ENCODE measurements around the gene NCAPD2.

DNA sequence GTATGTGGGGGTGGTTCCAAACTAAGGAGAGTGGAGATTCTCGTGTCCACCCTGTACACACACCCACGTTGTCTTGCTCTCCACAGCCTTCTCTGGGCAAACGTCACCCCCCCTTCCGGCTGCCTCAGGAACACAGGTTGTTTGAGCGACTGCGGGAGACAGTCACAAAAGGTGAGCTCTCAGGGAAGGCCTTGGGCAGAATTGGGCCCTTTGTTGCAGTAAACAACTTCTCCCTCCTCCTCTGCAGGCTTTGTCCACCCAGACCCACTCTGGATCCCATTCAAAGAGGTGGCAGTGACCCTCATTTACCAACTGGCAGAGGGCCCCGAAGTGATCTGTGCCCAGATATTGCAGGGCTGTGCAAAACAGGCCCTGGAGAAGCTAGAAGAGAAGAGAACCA, 32.3 kb downstream of the NCAPD2 start:
- TF ChIP-seq POLR2A (IDR thresholded peaks at IDR 0.05; ENCODE audit: low read depth, low read length) (no peak), MAZ (IDR thresholded peaks at IDR 0.05; ENCODE audit: borderline replicate concordance, low read depth, low read length) (no peak), RAD21 (IDR thresholded peaks at IDR 0.05; ENCODE audit: low read length) (no peak)
- TF ChIP-seq, protein P1, sequence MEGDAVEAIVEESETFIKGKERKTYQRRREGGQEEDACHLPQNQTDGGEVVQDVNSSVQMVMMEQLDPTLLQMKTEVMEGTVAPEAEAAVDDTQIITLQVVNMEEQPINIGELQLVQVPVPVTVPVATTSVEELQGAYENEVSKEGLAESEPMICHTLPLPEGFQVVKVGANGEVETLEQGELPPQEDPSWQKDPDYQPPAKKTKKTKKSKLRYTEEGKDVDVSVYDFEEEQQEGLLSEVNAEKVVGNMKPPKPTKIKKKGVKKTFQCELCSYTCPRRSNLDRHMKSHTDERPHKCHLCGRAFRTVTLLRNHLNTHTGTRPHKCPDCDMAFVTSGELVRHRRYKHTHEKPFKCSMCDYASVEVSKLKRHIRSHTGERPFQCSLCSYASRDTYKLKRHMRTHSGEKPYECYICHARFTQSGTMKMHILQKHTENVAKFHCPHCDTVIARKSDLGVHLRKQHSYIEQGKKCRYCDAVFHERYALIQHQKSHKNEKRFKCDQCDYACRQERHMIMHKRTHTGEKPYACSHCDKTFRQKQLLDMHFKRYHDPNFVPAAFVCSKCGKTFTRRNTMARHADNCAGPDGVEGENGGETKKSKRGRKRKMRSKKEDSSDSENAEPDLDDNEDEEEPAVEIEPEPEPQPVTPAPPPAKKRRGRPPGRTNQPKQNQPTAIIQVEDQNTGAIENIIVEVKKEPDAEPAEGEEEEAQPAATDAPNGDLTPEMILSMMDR (conservative IDR thresholded peaks at IDR 0.05; ENCODE audit: low read depth, low read length), result no peak
- TF ChIP-seq, protein P2, sequence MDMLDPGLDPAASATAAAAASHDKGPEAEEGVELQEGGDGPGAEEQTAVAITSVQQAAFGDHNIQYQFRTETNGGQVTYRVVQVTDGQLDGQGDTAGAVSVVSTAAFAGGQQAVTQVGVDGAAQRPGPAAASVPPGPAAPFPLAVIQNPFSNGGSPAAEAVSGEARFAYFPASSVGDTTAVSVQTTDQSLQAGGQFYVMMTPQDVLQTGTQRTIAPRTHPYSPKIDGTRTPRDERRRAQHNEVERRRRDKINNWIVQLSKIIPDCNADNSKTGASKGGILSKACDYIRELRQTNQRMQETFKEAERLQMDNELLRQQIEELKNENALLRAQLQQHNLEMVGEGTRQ (IDR thresholded peaks at IDR 0.05; ENCODE audit: low read depth, low read length), result no peak
